ENCODE measurements around the gene BSN.

DNA sequence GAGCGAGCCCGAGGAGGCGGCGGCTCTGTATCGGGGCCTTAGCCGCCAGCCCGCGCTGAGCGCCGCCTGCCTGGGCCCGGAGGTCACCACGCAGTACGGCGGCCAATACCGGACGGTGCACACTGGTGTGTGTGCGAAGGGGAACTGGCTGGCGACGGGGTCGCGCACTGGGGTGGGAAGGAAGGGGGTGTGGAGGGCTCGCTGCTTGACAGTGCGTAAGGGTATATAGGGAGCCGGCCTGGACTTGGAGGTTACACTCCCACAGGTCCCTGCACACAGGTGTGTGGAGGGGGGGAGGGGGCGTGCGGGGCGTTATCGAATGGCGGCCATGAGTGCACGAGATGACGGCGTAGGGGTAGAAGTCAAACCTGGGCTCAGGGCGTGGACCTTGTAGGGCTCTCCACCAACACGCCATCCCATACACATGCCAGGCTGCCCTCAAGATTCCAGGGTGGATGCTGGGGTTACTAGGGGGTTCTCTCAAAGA lies 120.3 kb downstream of the BSN start:
- TF ChIP-seq, protein P1, sequence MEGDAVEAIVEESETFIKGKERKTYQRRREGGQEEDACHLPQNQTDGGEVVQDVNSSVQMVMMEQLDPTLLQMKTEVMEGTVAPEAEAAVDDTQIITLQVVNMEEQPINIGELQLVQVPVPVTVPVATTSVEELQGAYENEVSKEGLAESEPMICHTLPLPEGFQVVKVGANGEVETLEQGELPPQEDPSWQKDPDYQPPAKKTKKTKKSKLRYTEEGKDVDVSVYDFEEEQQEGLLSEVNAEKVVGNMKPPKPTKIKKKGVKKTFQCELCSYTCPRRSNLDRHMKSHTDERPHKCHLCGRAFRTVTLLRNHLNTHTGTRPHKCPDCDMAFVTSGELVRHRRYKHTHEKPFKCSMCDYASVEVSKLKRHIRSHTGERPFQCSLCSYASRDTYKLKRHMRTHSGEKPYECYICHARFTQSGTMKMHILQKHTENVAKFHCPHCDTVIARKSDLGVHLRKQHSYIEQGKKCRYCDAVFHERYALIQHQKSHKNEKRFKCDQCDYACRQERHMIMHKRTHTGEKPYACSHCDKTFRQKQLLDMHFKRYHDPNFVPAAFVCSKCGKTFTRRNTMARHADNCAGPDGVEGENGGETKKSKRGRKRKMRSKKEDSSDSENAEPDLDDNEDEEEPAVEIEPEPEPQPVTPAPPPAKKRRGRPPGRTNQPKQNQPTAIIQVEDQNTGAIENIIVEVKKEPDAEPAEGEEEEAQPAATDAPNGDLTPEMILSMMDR (conservative IDR thresholded peaks at IDR 0.05), result no peak
- no peak for TF ChIP-seq EZH2 (IDR thresholded peaks at IDR 0.05; ENCODE audit: low read depth)
